GM23248 (cell line): ENCODE measurements around the gene PPP1R3G. TPM values are rescaled to one million over a fixed set of nuclear protein-coding genes. Genes with fewer than 3 reads are reported as not detected.

ENCODE experiments used
- DNase-seq: peaks from one replicate; pipeline ENCODE4 v3.0.0-alpha.2; 2015
- H2AFZ ChIP-seq: fragments of 200-600 bp; sonication (generic); 2 replicates; pipeline ENCODE4 v1.6.1; 2016; ENCODE audit warnings: antibody characterized with exemption
- H3F3A ChIP-seq: fragments of 200-600 bp; sonication (generic); 2 replicates; pipeline ENCODE4 v1.6.1; 2016; ENCODE audit warnings: mild to moderate bottlenecking, antibody characterized with exemption, mixed run types; ENCODE audit not compliant: insufficient read depth
- H3K27ac ChIP-seq: fragments of 200-600 bp; sonication (generic); 2 replicates; pipeline ENCODE4 v1.5.1; 2016; ENCODE audit warnings: mild to moderate bottlenecking
- H3K27me3 ChIP-seq: fragments of 200-600 bp; sonication (generic); replicated peaks from 2 replicates; pipeline ENCODE4 v1.6.1; 2016; ENCODE audit warnings: mild to moderate bottlenecking; ENCODE audit not compliant: insufficient read depth
- H3K36me3 ChIP-seq: fragments of 200-600 bp; sonication (generic); 2 replicates; pipeline ENCODE4 v1.6.1; 2016; ENCODE audit warnings: low read depth, mild to moderate bottlenecking
- H3K4me1 ChIP-seq: fragments of 200-600 bp; sonication (generic); 2 replicates; pipeline ENCODE4 v1.6.1; 2016; ENCODE audit warnings: mild to moderate bottlenecking; ENCODE audit not compliant: insufficient read depth
- H3K4me2 ChIP-seq: fragments of 200-600 bp; sonication (generic); one replicate; pipeline ENCODE4 v1.6.1; 2016; ENCODE audit warnings: mild to moderate bottlenecking; ENCODE audit not compliant: unreplicated experiment
- H3K4me3 ChIP-seq: fragments of 200-600 bp; sonication (generic); 2 replicates; pipeline ENCODE4 v1.5.1; 2016; ENCODE audit warnings: mild to moderate bottlenecking
- H3K79me2 ChIP-seq: fragments of 200-600 bp; sonication (generic); 2 replicates; pipeline ENCODE4 v1.6.1; 2016; ENCODE audit warnings: mild to moderate bottlenecking; ENCODE audit not compliant: insufficient read depth
- H3K9ac ChIP-seq: fragments of 200-600 bp; sonication (generic); 2 replicates; pipeline ENCODE4 v1.6.1; 2016; ENCODE audit warnings: mild to moderate bottlenecking
- H3K9me2 ChIP-seq: fragments of 200-600 bp; sonication (generic); 2 replicates; pipeline ENCODE4 v1.6.1; 2016; ENCODE audit warnings: mixed run types, mild to moderate bottlenecking, moderate library complexity; ENCODE audit not compliant: insufficient read depth
- H3K9me3 ChIP-seq: fragments of 200-600 bp; sonication (generic); one replicate; pipeline ENCODE4 v1.6.1; 2017; ENCODE audit warnings: low read depth
- H4K20me1 ChIP-seq: fragments of 200-600 bp; sonication (generic); 2 replicates; pipeline ENCODE4 v1.6.0; 2016; ENCODE audit not compliant: insufficient read depth
- EZH2 ChIP-seq: fragments of 200-600 bp; sonication (generic); IDR thresholded peaks from 2 replicates; pipeline ENCODE4 v1.6.1; 2018; ENCODE audit warnings: antibody characterized with exemption, mild to moderate bottlenecking; ENCODE audit not compliant: insufficient read depth, poor library complexity, severe bottlenecking
- EZH2phosphoT487 ChIP-seq: fragments of 200-600 bp; sonication (generic); IDR thresholded peaks from 2 replicates; pipeline ENCODE4 v1.6.1; 2018; ENCODE audit warnings: antibody characterized with exemption, moderate library complexity, mild to moderate bottlenecking, low read depth; ENCODE audit not compliant: insufficient read depth
- WGBS, 2 experiments: methylation state at CpG; one replicate each; pipeline ENCODE4 v1.1.6; 2015 to 2017; ENCODE audit warnings: low lambda C conversion rate in 2 of 2, low coverage in 1 of 2; ENCODE audit errors: missing lambda C conversion rate in 2 of 2; 5-methylcytosine and 5-hydroxymethylcytosine counted together
- in situ Hi-C: fragments of 300-500 bp; cut with MboI; formaldehyde crosslinking; loops from 2 replicates; pipeline ENCODE4 v1.15.0; 2020
- polyA plus RNA-seq: library from polyadenylated mRNA; unstranded; fragments of >200 nt; fragmentation: Nextera tagmentation; extraction: Ambion mirVana; gene quantifications from 2 replicates; pipeline ENCODE4 v1.2.1, GENCODE V29; 2016
- total RNA-seq: library from RNA; depleted of rRNA; stranded (reverse); fragments of >200 nt; shearing (Covaris generic); gene quantifications from 2 replicates; pipeline ENCODE4 v1.2.3, GENCODE V29; 2014; rRNA removed

The PPP1R3G gene
- 1.5 and 2.6 TPM in 2 replicates for total RNA-seq
- 0.84 and 0.85 TPM in 2 replicates for polyA plus RNA-seq

DNA sequence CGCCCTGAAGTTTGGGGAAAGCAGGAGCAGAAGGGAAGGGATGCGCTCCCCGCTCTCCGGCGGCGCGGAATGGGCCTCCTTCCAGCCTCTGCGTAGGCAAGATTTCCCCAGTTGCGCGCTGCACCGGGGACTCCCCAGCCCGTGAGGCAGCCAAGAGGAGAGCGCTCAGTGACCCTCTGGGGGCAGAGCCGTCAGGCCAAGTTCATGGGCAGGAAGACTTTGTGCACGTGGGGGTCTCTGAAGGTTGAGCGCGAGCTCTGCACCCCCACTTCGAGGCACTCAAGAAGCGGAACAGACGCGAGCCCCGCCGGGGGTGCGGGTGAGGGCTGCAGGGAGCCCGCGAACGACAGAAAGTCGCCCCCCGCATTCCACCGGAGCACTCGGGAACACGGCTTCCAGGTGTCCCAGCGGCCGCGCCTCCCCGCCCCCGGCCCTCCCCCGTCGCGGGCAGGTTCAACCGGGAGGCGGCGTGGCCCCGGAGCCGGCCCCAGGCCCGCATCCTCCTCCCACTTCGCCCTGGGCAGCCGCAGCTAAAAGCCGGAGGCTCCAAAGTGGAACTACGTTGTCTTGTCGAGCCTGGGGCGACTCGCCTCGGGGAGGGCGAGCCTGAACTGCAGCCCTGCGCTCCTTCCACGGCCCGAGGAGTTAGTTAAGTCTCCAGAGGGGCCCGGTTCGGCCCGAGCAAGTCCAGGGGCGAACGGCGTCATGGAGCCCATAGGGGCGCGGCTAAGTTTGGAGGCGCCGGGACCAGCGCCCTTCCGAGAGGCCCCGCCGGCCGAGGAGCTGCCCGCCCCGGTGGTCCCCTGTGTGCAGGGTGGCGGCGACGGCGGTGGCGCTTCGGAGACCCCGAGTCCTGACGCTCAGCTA is at the start of gene PPP1R3G:
Gene PPP1R3G (plus strand): TSS at position 561 of the 867 bp plus-strand sequence. CDS start 145 bp downstream, at position 706.
- Histone ChIP-seq H3K9ac (peak within 1 kb of the TSS; percentile 69), H3F3A (peaks cover 16% of the 10 kb centered on the region), H3K4me3 (peak within 1 kb of the TSS; percentile 66), H3K4me2 (peak within 1 kb of the TSS; percentile 74), H4K20me1 (no peaks in the 10 kb centered on the region), H3K4me1 (peaks cover 20% of the 10 kb centered on the region), H3K36me3 (no peaks in the 10 kb centered on the region), H3K27ac (no peak within 1 kb of the TSS), H3K9me2 (no peaks in the 10 kb centered on the region), H3K27me3 (no peaks in the 10 kb centered on the region; the same call in 1 of the 2 replicates), H2AFZ (peak within 1 kb of the TSS; percentile 85), H3K79me2 (no peaks in the 10 kb centered on the region), H3K9me3 (no peaks in the 10 kb centered on the region)
- TF ChIP-seq EZH2phosphoT487 (no peak), EZH2 (no peak)
- peak; percentile 84 for DNase-seq
- WGBS, 2 experiments: 1% methylated on average over 68 to 71 of the region's 83 CpGs
- in situ Hi-C loops: no loop called here

DNA sequence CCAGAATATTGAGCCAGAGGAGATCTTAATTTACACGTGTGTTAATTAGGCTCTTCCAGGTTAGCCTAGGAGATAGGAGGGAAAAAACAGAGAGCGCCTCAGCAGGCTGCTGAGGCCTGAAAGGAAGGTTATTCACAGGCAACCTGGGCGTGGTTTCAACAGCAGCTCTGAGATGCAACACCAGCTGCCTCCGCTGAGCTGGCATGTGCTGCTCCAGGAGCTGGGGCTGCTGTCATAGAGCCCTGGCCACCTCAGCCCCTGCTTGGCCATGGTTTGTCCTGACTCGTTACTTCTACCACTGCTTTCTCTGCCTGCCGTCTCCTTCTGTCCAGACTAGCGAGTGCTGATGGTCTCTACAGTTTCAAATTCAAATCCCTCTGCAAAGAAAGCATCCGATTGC is 48.9 kb upstream of the PPP1R3G start:
- no peak overlapping the region for H3K4me3 ChIP-seq
- H3K4me2 ChIP-seq: no peak overlapping the region
- no peak overlapping the region for H3K27ac ChIP-seq
- no peaks in the 10 kb centered on the region for H3K79me2 ChIP-seq
- in situ Hi-C loops: no loop called here
- H3K27me3 ChIP-seq: no peaks in the 10 kb centered on the region
- peak overlapping the region; percentile 7; the same call in 1 of the 2 replicates for H2AFZ ChIP-seq
- no peaks in the 10 kb centered on the region for H4K20me1 ChIP-seq
- peak; percentile 86 for DNase-seq
- H3K36me3 ChIP-seq: no peaks in the 10 kb centered on the region
- TF ChIP-seq EZH2: no peak
- no peak for TF ChIP-seq EZH2phosphoT487
- no peak overlapping the region for H3K9ac ChIP-seq
- peaks cover 7% of the 10 kb centered on the region for H3K4me1 ChIP-seq
- H3F3A ChIP-seq: peaks cover 4% of the 10 kb centered on the region; the same call in 1 of the 2 replicates
- H3K9me3 ChIP-seq: no peaks in the 10 kb centered on the region
- WGBS, 2 experiments: 57 to 68% methylated on average over 8 of the region's 8 CpGs
- no peaks in the 10 kb centered on the region for H3K9me2 ChIP-seq

DNA sequence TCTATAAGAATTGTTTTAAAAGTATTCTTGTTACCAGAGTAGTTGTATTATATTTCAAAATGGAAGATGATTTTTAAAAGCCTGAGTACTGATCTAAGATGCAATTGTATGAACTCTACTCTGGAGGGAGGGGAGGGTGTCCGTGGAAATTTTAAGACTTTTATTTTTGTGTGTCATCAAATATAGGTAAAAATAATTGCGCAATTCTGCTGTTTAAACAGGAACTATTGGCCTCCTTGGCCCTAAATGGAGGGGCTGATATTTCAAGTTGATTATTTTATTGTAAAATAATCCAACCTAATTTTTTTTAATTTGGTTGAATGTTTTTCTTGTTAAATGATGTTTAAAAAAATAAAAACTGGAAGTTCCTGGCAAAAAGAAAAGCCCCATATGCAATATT is 43.2 kb upstream of the PPP1R3G start:
- H3F3A ChIP-seq: no peaks in the 10 kb centered on the region
- TF ChIP-seq EZH2phosphoT487: no peak
- no peaks in the 10 kb centered on the region for H3K27me3 ChIP-seq
- no peaks in the 10 kb centered on the region for H3K36me3 ChIP-seq
- no peak for DNase-seq
- H3K27ac ChIP-seq: no peak overlapping the region
- WGBS, 2 experiments: 39 to 48% methylated on average over 2 of the region's 2 CpGs
- H4K20me1 ChIP-seq: no peaks in the 10 kb centered on the region
- in situ Hi-C loops: no loop called here
- no peak overlapping the region for H2AFZ ChIP-seq
- H3K4me1 ChIP-seq: no peaks in the 10 kb centered on the region
- H3K9me2 ChIP-seq: no peaks in the 10 kb centered on the region
- H3K9me3 ChIP-seq: no peaks in the 10 kb centered on the region
- no peak overlapping the region for H3K4me3 ChIP-seq
- no peak overlapping the region for H3K9ac ChIP-seq
- H3K79me2 ChIP-seq: no peaks in the 10 kb centered on the region
- no peak overlapping the region for H3K4me2 ChIP-seq

DNA sequence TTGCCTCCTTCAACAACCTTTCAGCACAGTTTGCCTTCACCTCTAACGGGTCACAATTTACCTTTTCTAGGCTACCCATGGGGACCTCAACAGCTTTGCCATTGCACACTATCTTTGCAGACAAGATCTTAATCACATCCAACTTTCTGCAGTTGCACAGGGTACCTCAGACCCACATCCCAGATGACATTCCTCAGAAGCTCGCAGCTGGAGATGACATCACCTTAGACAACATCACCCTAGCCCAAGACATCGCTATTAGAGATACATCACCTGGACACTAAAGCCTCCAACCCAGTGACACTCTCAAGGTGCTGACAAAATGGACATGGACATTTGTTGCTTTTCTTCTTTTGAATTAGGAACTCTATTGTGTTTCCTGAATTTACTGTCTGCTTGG is 42.7 kb upstream of the PPP1R3G start:
- no peak overlapping the region for H3K9ac ChIP-seq
- H3K4me3 ChIP-seq: no peak overlapping the region
- no peak overlapping the region for H3K4me2 ChIP-seq
- no peaks in the 10 kb centered on the region for H3F3A ChIP-seq
- H2AFZ ChIP-seq: no peak overlapping the region
- WGBS, 2 experiments: 89 to 97% methylated on average over 3 of the region's 3 CpGs
- in situ Hi-C loops: no loop called here
- no peaks in the 10 kb centered on the region for H3K9me2 ChIP-seq
- TF ChIP-seq EZH2phosphoT487 (no peak), EZH2 (no peak)
- DNase-seq: no peak
- no peaks in the 10 kb centered on the region for H3K4me1 ChIP-seq
- H4K20me1 ChIP-seq: no peaks in the 10 kb centered on the region
- H3K27ac ChIP-seq: no peak overlapping the region
- no peaks in the 10 kb centered on the region for H3K36me3 ChIP-seq
- H3K27me3 ChIP-seq: no peaks in the 10 kb centered on the region
- H3K79me2 ChIP-seq: no peaks in the 10 kb centered on the region
- no peaks in the 10 kb centered on the region for H3K9me3 ChIP-seq
